SKM-1 (cell line): ENCODE measurements around the gene NEB.
A peak's percentile ranks its signal among the peaks of the same experiment; 100 is the strongest.

Experiments
- DNase-seq: peaks from one replicate; lab custom pipeline; 2025; ENCODE audit not compliant: unreplicated experiment; lab: John Stamatoyannopoulos, UW

Gene NEB

DNA sequence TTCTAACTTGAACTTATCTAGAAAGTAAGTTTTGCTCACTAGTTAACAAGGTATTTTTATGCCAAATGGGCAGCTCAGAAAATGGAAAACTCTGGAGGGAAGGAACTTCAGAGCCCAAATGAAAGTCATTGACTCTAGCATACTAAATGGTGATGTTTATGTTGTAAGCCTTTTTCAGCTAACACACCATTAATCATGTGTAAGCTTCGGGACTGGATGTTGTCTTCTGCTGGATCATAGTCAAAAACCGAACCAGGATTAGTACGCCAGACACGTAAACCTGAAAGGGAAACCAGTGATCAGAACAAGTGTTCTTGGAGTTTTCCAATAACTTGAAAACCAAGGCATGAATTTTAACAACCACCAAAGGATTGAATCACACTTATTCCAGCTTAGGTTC is 242.8 kb downstream of the NEB start:
- no peak for DNase-seq

DNA sequence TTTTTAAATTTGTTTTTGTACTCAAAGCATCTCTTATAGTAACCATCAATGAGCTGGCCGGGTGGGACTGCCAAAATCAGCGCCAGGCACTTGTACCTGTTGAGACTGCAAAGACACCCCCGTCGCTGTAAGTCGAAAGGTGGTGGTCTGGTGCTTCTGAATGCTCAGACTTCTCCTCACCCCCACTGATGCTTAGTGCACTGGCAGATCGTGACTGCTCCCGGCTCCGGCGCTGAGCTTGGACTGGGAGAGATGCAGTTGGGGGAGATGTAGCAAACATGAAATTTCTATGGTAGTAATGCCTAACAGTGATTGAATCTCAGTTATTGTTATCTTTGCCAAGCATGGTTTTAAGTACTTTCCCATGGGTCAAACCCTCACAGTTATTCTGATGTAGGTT is 244.0 kb downstream of the NEB start:
- no peak for DNase-seq

DNA sequence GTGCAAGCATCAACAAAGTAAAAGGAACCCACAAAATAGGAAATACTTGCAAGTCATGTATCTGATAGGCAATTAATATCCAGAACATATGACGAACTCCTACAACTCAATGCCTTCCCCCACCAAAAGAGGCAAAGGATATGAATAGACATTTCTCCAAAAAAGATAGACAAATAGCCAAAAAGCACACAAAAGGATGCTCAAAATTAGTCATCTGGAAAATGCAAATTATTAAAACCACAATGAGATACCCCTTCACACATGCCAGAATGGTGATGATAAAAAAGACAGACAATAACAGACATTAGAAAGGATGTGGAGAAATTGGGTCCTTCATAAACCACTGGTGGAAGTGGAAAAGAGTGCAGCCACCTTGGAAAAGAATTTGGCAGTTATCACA is 248.2 kb downstream of the NEB start:
- DNase-seq: no peak

DNA sequence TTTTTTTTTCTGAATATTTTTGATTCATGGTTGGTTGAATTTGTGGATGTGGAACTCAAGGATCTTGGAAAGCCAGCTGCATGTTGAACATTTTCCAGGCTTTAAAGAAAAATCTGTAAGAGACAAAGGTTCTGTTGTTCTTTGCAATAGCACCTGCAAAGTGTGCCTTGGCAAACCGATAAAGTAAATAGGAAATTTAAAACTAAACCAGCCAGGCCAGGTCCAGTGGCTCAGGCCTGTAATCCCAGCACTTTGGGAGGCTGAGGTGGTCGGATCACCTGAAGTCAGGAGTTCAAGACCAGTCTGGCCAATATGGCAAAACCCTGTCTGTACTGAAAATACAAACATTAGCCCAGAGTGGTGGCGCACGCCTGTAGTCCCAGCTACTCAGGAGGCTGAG is 250.2 kb downstream of the NEB start:
- DNase-seq: no peak

DNA sequence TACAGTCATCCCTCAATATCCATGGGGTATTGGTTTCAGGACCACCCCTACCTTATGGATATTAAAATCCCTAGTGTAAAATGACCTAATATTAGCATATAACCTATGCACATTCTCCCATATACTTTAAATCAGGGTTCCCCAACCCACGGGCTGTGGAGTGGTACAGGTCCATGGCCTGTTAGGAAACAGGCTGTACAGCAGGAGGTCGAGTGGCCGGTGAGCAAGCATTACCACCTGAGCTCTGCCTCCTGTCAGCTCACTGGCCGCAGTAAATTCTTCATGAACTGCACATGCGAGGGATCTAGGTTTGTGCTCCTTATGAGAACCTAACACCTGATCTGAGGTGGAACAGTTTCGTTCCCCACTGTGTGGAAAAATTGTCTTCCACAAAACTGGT is 250.7 kb downstream of the NEB start:
- DNase-seq: no peak

DNA sequence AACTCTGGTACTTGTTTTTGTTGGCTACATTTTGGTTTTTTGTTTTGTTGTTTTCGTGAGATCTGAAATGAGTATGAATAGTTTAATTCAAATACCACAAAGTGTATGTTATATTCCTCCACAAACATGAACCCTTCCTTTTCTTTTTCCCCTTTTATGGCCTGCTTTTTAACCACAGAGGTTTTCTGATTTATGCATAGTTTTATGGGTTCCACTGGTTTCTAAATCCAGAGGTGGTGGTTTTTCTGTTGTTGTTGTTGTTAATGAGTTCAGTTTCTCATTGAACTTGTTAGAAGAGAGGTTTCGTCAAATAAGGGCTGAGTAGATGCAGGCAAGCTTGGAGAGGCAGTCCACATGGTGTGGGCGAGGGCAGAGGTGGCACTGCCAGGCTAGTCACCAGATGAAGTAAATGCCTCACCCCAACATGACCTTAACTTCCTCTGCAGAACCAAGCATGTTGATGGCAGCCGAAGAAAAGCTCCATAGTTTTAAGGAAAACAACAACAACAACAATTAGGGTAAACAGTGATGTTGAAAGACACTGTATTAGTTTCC is 252.0 kb downstream of the NEB start:
- DNase-seq: no peak

DNA sequence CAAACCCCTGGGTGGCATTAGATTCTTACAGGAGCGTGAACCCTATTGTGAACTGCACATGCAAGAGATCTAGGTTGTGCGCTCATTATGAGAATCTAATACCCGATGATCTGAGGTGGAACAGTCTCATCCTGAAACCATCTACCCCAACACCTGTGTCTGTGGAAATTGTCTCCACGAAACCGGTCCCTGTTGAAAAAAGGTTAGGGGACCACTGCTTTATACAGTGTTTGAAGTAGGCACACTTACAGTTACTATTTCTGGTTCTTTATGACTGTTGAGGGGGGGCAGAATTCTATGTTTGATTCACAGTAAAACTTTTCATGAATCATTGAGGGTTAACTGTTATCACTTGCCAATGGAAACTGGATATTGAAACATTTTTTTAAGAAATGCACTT is 252.5 kb downstream of the NEB start:
- DNase-seq: no peak

DNA sequence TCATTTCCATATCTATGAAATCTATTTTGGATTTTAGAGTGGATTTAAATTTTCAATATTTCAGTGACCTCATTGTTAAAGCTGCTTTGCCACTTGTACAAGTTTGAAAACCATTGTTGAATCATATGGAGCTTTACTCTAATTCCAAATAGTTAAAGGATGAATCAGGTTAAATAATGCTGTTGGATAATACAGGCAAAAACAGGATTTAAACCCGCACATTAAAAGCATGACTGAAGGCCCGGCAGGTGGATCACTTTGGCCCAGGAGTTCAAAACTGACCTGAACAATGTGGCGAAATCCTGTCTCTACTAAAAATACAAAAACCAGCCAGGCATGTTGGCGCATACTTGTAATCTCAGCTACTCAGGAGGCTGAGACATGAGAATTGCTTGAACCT is 256.3 kb downstream of the NEB start:
- DNase-seq: no peak

DNA sequence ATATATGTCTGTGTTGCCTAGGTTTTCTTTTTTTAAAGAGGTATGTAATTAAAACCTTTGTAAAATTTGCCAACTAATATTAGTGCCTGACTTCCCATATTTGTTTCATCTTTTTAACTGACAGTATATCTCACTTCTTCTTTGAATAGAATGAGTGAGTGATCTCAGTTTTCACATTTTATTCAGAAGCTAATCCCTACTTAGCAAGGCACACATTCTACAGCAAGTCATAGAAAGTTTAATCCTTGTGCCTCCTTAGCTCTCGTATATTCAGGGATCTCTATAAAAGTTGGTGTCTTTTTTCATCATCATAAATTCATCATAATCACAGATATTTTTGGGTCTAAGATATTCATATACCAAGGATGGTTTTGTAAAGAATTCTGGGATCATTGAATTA is 258.0 kb downstream of the NEB start:
- no peak for DNase-seq

DNA sequence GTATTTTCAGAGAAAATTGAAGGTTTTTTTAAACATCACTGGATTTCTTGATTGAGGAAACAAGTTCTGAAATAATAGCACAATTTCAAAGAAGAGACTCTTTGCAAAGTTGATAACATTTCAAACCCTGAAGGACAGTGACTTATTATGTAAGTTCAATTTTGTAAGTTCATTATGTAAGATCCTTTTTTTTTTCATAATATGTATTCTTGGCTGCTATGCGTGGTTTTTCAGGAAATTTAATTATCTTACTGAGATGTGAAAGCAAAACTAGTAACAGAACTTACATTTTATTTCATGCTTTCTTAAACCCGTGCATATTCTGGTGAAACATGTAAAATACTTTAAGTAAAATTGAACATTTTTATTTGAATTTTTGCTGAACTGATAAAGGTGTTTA is 259.2 kb downstream of the NEB start:
- DNase-seq: peak; percentile 10

DNA sequence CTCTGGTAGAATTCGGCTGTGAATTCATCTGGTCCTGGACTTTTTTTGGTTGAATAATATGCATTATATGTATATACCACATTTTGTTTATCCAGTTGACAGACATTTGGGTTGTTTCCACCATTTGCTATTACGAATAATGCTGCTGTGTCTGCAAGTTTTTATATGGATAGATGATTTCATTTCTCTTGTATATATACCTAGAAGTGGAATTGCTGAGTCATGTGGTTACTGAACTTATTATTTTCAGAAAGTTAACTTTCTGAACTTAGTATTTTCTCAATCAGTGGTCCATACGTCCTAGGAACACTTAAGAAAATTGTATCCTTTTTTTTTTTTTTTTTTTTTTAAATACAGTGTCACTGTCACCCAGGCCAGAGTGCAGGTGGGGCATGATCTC is 261.3 kb downstream of the NEB start:
- no peak for DNase-seq

DNA sequence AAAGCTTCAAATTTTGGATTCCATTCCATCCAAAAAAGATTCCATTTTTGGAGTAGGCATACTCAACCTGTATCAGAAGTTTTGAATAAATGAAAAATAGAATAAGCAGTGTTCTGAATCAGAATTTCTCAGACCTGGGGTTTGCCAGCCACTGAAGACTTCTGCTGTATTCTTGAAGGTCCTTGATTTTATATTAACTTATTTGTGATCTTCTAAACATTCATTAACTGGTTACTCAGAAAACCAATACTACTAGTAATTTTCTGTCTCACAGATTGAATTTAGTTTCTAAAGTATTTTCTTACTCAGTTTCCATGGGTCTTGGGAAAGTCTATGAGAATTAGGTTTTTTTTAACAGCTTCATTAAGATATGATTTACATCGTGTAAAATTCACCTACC is 263.7 kb downstream of the NEB start:
- no peak for DNase-seq

DNA sequence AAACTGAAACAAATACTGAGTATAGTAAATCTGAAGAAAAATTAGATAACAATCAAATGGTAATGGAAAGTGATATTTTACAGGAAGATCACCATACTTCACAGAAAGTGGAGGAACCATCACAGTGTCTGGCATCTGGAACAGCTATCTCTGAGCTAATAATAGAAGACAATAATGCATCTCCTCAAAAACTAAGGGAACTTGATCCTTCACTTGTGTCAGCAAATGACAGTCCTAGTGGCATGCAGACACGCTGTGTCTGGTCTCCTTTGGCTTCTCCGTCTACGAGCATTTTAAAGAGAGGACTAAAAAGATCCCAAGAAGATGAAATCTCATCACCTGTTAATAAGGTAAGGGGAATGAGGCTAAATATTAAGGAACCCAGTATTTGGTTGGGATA is 268.5 kb downstream of the NEB start:
- DNase-seq: no peak

DNA sequence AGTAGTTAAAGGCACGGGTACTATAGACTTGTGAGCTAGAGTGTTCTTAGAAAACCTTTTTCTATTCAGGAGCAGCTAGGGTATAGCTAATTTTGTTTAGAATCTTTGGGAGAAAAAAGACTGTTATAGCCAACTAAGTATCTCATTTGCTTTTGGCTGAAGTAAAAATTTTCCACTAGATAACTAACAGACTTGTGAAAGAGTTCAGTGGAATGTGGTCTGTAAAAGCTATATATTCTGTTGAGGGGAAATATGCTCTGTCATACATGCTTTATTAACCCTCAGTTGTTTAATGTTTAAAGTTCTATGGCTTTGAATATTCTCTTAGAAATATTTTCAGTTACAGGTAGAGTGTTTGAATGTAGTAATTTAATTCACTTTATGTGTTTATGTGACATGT is 274.9 kb downstream of the NEB start:
- no peak for DNase-seq

DNA sequence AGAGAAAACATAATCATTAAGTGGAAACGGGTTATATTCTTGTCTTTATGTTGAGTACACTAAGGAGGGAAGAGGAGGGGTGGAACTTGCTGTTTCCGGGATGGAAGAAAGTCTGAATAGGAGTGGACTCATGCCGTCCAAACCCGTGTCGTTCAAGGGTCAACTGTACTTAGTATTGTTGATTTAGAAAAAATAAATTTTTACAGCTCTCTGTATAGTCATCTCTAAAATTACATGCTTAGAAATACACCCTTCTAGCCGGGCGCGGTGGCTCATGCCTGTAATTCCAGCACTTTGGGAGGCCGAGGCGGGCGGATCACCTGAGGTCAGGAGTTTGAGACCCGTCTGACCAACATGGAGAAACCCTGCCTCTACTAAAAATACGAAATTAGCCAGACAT is 295.1 kb downstream of the NEB start:
- no peak for DNase-seq

DNA sequence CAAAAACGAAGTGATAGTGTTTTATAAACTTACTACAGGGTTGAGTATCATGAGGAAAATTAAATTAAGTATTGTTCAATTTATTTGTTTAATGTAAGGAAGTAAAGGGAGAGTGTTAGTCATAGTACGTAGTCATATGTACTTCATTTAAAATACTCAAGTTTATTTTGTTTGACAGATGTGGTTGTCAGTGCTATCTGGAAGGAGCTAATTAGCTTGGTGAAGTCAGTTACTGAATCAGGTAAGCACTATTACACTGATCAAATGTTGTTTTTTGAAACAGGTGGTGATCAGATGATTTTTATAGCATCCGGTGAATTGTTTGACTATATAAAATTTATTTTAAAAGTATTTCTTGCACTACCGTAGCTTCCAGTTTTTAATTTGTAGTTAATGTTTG is 295.8 kb downstream of the NEB start:
- DNase-seq: no peak

DNA sequence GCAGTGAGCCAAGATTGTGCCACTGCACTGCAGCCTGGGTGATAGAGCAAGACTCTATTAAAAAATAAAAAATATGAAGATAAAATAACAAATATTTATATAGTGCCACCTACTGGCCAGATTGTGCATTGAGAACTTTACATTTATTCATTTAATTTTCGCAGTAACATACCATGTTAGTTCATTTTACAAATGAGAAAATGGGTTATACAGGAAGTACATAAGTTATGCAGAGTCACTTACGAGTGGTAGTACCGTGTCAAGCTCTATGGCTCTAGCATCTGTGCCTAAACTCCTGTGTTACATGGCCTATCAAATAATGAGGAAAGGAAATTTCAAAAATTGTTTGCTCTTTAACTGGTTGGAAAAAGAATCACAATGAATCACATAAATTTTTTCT is 296.6 kb downstream of the NEB start:
- DNase-seq: no peak
